Ureter (tissue), 1 donor: ENCODE measurements around the gene TBX3. TPM values are rescaled to one million over a fixed set of nuclear protein-coding genes. Genes with fewer than 3 reads are reported as not detected.

Experiments used
- DNase-seq: peaks from one replicate; pipeline ENCODE4 v3.0.0-alpha.2; 2020; ENCODE audit warnings: low spot score
- total RNA-seq: library from RNA; stranded (reverse); gene quantifications from one replicate; pipeline ENCODE4 v1.2.4, GENCODE V29; 2023
- donor health status: DM: yes; HTN: yes; CAD: no.

Gene TBX3
- total RNA-seq, 1 donor from 2014 or later: 251 TPM

DNA sequence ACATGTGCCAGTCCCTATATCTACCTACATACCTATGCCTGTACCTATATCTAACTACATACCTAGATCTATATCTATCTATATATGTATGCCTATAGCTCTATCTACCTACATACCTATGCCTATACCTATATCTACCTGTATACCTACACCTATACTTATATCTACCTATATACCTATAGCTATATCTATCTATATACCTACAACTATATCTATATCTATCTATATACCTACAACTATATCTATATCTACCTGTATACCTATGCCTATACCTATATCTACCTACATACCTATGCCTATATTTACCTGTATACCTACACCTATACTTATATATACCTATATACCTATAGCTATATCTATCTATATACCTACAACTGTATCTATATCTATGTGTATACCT lies 56.6 kb downstream of the TBX3 start:
- no peak for DNase-seq

DNA sequence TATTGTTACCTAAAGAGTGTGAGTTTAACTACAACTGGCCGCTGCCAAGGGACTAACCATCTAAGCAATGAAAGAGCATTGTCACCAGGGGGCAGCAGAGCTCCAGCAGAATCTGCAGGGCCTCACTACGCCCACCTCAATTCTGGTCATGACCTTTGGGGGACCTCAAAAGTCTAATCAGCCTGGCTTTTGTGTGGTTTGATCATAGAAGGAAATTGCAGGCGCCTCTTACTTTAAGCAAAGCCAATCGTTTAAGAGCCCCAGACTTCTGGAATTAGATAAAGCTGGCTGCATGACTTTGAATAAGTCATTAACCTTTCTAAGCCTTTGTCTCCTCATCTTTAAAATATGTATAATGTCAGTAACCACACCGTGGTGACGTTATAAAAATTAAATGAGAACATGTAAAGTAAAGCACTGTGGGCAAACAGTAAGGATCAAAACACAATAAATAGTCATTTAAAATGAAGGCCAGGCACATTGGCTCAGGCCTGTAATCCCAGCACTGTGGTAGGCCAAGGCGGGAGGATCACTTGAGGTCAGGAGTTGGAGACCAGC lies 58.6 kb downstream of the TBX3 start:
- peak; percentile 62 for DNase-seq

- no peak for DNase-seq
Observed at GRCh38 chr12:114623737-114624136, 60.2 kb downstream of the TBX3 start.
